GM21447 (cell line): Measurements from ENCODE around the gene TTC39B.
"Not testable (repeated sequence)": the region's sequence is repeated elsewhere in the genome, so short reads cannot be mapped to it uniquely, and the experiment has no call there.

Source experiments
- ATAC-seq: cut with Tn5 transposase; IDR thresholded peaks from one replicate; pipeline ENCODE4 v1.9.1; 2021; ENCODE audit not compliant: unreplicated experiment

Gene TTC39B

GRCh38 chr9:15268782-15269181 is 38.2 kb downstream of the TTC39B start:
- ATAC-seq: no peak

GRCh38 chr9:15268317-15268716 is 38.7 kb downstream of the TTC39B start:
- ATAC-seq: no peak

GRCh38 chr9:15264918-15265317 is 42.1 kb downstream of the TTC39B start:
- no peak for ATAC-seq

- ATAC-seq: no peak
These were observed 44.4 kb downstream of the TTC39B start for GRCh38 chr9:15262581-15262980.

- no peak for ATAC-seq
These were observed 50.6 kb downstream of the TTC39B start for GRCh38 chr9:15256426-15256825.

GRCh38 chr9:15253786-15254185 is 53.2 kb downstream of the TTC39B start:
- ATAC-seq: no peak

- ATAC-seq: no peak
These were observed 53.8 kb downstream of the TTC39B start for GRCh38 chr9:15253197-15253596.

GRCh38 chr9:15249981-15250380 is 57.0 kb downstream of the TTC39B start:
- no peak for ATAC-seq

GRCh38 chr9:15249042-15249818 is 57.8 kb downstream of the TTC39B start:
- no peak for ATAC-seq

GRCh38 chr9:15248621-15249020 is 58.4 kb downstream of the TTC39B start:
- ATAC-seq: no peak

- ATAC-seq: no peak
These were observed 58.9 kb downstream of the TTC39B start for GRCh38 chr9:15248081-15248480.

GRCh38 chr9:15246708-15247107 is 60.3 kb downstream of the TTC39B start:
- no peak for ATAC-seq

GRCh38 chr9:15246243-15246642 is 60.8 kb downstream of the TTC39B start:
- no peak for ATAC-seq

- no peak for ATAC-seq
These were observed 63.0 kb downstream of the TTC39B start for GRCh38 chr9:15244001-15244441.

- ATAC-seq: no peak
These were observed 63.9 kb downstream of the TTC39B start for GRCh38 chr9:15243081-15243480.

- ATAC-seq: no peak
These were observed 66.1 kb downstream of the TTC39B start for GRCh38 chr9:15240927-15241326.

GRCh38 chr9:15239816-15240215 is 67.2 kb downstream of the TTC39B start:
- no peak for ATAC-seq

- ATAC-seq: no peak
These were observed 68.4 kb downstream of the TTC39B start for GRCh38 chr9:15238646-15239045.

GRCh38 chr9:15235658-15236057 is 71.4 kb downstream of the TTC39B start:
- no peak for ATAC-seq

GRCh38 chr9:15233941-15234490 is 73.0 kb downstream of the TTC39B start:
- ATAC-seq: not testable (repeated sequence)

GRCh38 chr9:15232706-15233280 is 74.2 kb downstream of the TTC39B start:
- not testable (repeated sequence) for ATAC-seq
